ENCODE measurements around the gene ACTR8. TPM values are rescaled to one million over a fixed set of nuclear protein-coding genes. Genes with fewer than 3 reads are reported as not detected.

ACTR8 gene
- total RNA-seq, 1 donor from 2014 or later = 40.8 TPM

GRCh38 chr3:53887446-53887845 is 5.5 kb upstream of the ACTR8 start:
- Histone ChIP-seq H3K4me2 (no peak overlapping the region), H3K36me3 (peaks cover 5% of the 10 kb centered on the region), H3K9me3 (ENCODE audit: low read depth) (no peaks in the 10 kb centered on the region), H3K79me2 (ENCODE audit: low read depth) (peaks cover 49% of the 10 kb centered on the region), H3K27me3 (no peaks in the 10 kb centered on the region), H2AFZ (replicated peaks) (no peak overlapping the region), H4K20me1 (ENCODE audit: low read depth) (peaks cover 24% of the 10 kb centered on the region), H3F3A (ENCODE audit: low read depth) (peaks cover 20% of the 10 kb centered on the region), H3K9ac (no peak overlapping the region), H3K4me1 (peaks cover 9% of the 10 kb centered on the region), H3K4me3 (no peak overlapping the region), H3K27ac (no peak overlapping the region)
- Mint-ChIP-seq H3K27ac (no peak overlapping the region), H3K27me3 (ENCODE audit: insufficient read depth, low read depth) (peaks cover 3% of the 10 kb centered on the region), H3K4me3 (no peak overlapping the region), H3K36me3 (peaks cover 9% of the 10 kb centered on the region), H3K4me1 (peaks cover 22% of the 10 kb centered on the region), H3K9me3 (no peaks in the 10 kb centered on the region)
- DNase-seq (ENCODE audit: low spot score) = no peak
- TF ChIP-seq EZH2phosphoT487 (IDR thresholded peaks at IDR 0.05) = no peak
- TF ChIP-seq CTCF (IDR thresholded peaks at IDR 0.05) = no peak
- TF ChIP-seq EZH2 (IDR thresholded peaks at IDR 0.05) = no peak

GRCh38 chr3:53885239-53885638 is 3.3 kb upstream of the ACTR8 start:
- H3K4me3 Mint-ChIP-seq = no peak overlapping the region
- Histone ChIP-seq H4K20me1 (ENCODE audit: low read depth) (peaks cover 17% of the 10 kb centered on the region), H3F3A (ENCODE audit: low read depth) (peaks cover 13% of the 10 kb centered on the region), H3K4me1 (peaks cover 11% of the 10 kb centered on the region), H3K79me2 (ENCODE audit: low read depth) (peaks cover 51% of the 10 kb centered on the region), H2AFZ (replicated peaks) (no peak overlapping the region), H3K36me3 (peaks cover 5% of the 10 kb centered on the region), H3K9ac (no peak overlapping the region), H3K4me3 (no peak overlapping the region), H3K9me3 (ENCODE audit: low read depth) (no peaks in the 10 kb centered on the region), H3K27me3 (no peaks in the 10 kb centered on the region), H3K4me2 (no peak overlapping the region), H3K27ac (no peak overlapping the region)
- no peak overlapping the region for H3K27ac Mint-ChIP-seq
- no peak for DNase-seq (ENCODE audit: low spot score)
- H3K27me3 Mint-ChIP-seq (ENCODE audit: insufficient read depth, low read depth) = peaks cover 2% of the 10 kb centered on the region
- H3K4me1 Mint-ChIP-seq = peaks cover 20% of the 10 kb centered on the region
- no peak for TF ChIP-seq EZH2 (IDR thresholded peaks at IDR 0.05)
- no peak for TF ChIP-seq CTCF (IDR thresholded peaks at IDR 0.05)
- TF ChIP-seq EZH2phosphoT487 (IDR thresholded peaks at IDR 0.05) = no peak
- H3K9me3 Mint-ChIP-seq = no peaks in the 10 kb centered on the region
- H3K36me3 Mint-ChIP-seq = peaks cover 9% of the 10 kb centered on the region

DNA sequence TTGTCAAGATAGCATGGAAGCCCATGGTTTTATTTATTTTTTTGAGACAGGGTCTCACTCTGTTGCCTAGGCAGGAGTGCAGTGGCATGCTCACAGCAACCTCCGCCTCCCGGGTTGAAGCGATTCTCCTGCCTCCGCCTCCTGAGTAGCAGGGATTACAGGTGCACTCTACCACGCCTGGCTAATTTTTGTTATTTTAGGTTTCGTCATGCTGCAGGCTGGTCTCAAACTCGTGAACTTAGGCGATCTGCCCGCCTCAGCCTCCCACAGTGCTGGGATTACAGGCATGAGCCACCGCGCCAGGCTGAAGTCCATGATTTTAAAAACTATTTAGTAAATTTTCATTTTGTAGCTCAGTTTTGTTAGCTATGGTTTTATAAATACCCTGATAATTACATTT is 2.7 kb upstream of the ACTR8 start:
- Histone ChIP-seq H4K20me1 (ENCODE audit: low read depth) (peaks cover 11% of the 10 kb centered on the region), H3K4me3 (no peak overlapping the region), H3K79me2 (ENCODE audit: low read depth) (peaks cover 50% of the 10 kb centered on the region), H2AFZ (replicated peaks) (no peak overlapping the region), H3K9me3 (ENCODE audit: low read depth) (no peaks in the 10 kb centered on the region), H3K4me2 (no peak overlapping the region), H3K36me3 (peaks cover 5% of the 10 kb centered on the region), H3K4me1 (peaks cover 10% of the 10 kb centered on the region), H3K27me3 (no peaks in the 10 kb centered on the region), H3K27ac (no peak overlapping the region), H3K9ac (no peak overlapping the region), H3F3A (ENCODE audit: low read depth) (peaks cover 13% of the 10 kb centered on the region)
- no peak overlapping the region for H3K27ac Mint-ChIP-seq
- H3K4me1 Mint-ChIP-seq = peaks cover 15% of the 10 kb centered on the region
- no peak for DNase-seq (ENCODE audit: low spot score)
- H3K9me3 Mint-ChIP-seq = no peaks in the 10 kb centered on the region
- peaks cover 12% of the 10 kb centered on the region for H3K36me3 Mint-ChIP-seq
- H3K27me3 Mint-ChIP-seq (ENCODE audit: insufficient read depth, low read depth) = peaks cover 2% of the 10 kb centered on the region
- no peak for TF ChIP-seq EZH2phosphoT487 (IDR thresholded peaks at IDR 0.05)
- TF ChIP-seq EZH2 (IDR thresholded peaks at IDR 0.05) = no peak
- TF ChIP-seq CTCF (IDR thresholded peaks at IDR 0.05) = no peak
- no peak overlapping the region for H3K4me3 Mint-ChIP-seq
